ENCODE results near the gene PLEK.

PLEK gene

GRCh38 chr2:68413466-68413865 is 48.4 kb downstream of the PLEK start:
- H3K27ac Mint-ChIP-seq, result no peak overlapping the region
- no peak overlapping the region for H3K4me3 Mint-ChIP-seq
- peaks cover 10% of the 10 kb centered on the region for H3K4me1 Mint-ChIP-seq
- no peaks in the 10 kb centered on the region for H3K9me3 Mint-ChIP-seq
- peaks cover 7% of the 10 kb centered on the region for H3K27me3 Mint-ChIP-seq
- no peaks in the 10 kb centered on the region for H3K36me3 Mint-ChIP-seq

- Mint-ChIP-seq H3K27ac (no peak overlapping the region), H3K4me1 (peaks cover 10% of the 10 kb centered on the region), H3K4me3 (no peak overlapping the region), H3K9me3 (no peaks in the 10 kb centered on the region), H3K36me3 (no peaks in the 10 kb centered on the region), H3K27me3 (peaks cover 7% of the 10 kb centered on the region)
Observed at GRCh38 chr2:68414452-68414851, 49.4 kb downstream of the PLEK start.

GRCh38 chr2:68414876-68415275 is 49.8 kb downstream of the PLEK start:
- Mint-ChIP-seq H3K27ac (no peak overlapping the region), H3K36me3 (no peaks in the 10 kb centered on the region), H3K27me3 (peaks cover 12% of the 10 kb centered on the region), H3K4me3 (no peak overlapping the region), H3K4me1 (peaks cover 10% of the 10 kb centered on the region), H3K9me3 (no peaks in the 10 kb centered on the region)

- H3K4me1 Mint-ChIP-seq, result peaks cover 10% of the 10 kb centered on the region
- no peaks in the 10 kb centered on the region for H3K9me3 Mint-ChIP-seq
- H3K36me3 Mint-ChIP-seq, result no peaks in the 10 kb centered on the region
- H3K27ac Mint-ChIP-seq, result no peak overlapping the region
- H3K27me3 Mint-ChIP-seq, result peaks cover 12% of the 10 kb centered on the region
- no peak overlapping the region for H3K4me3 Mint-ChIP-seq
Observed at GRCh38 chr2:68415521-68415920, 50.4 kb downstream of the PLEK start.

GRCh38 chr2:68416081-68416675 is 51.1 kb downstream of the PLEK start:
- Mint-ChIP-seq H3K4me1 (peaks cover 10% of the 10 kb centered on the region), H3K27ac (no peak overlapping the region), H3K36me3 (no peaks in the 10 kb centered on the region), H3K4me3 (no peak overlapping the region), H3K27me3 (peaks cover 12% of the 10 kb centered on the region), H3K9me3 (no peaks in the 10 kb centered on the region)

GRCh38 chr2:68417926-68418325 is 52.8 kb downstream of the PLEK start:
- Mint-ChIP-seq H3K36me3 (no peaks in the 10 kb centered on the region), H3K9me3 (no peaks in the 10 kb centered on the region), H3K4me3 (no peak overlapping the region), H3K27me3 (peaks cover 10% of the 10 kb centered on the region), H3K4me1 (peaks cover 4% of the 10 kb centered on the region), H3K27ac (no peak overlapping the region)

- Mint-ChIP-seq H3K4me3 (no peak overlapping the region), H3K36me3 (no peaks in the 10 kb centered on the region), H3K9me3 (no peaks in the 10 kb centered on the region), H3K27ac (no peak overlapping the region), H3K4me1 (peaks cover 4% of the 10 kb centered on the region), H3K27me3 (peaks cover 10% of the 10 kb centered on the region)
Observed at GRCh38 chr2:68418419-68418818, 53.3 kb downstream of the PLEK start.

- Mint-ChIP-seq H3K4me1 (peaks cover 4% of the 10 kb centered on the region), H3K27me3 (peaks cover 10% of the 10 kb centered on the region), H3K4me3 (no peak overlapping the region), H3K9me3 (no peaks in the 10 kb centered on the region), H3K27ac (no peak overlapping the region), H3K36me3 (no peaks in the 10 kb centered on the region)
Observed at GRCh38 chr2:68418855-68419254, 53.8 kb downstream of the PLEK start.

GRCh38 chr2:68420254-68420910 is 55.3 kb downstream of the PLEK start:
- Mint-ChIP-seq H3K4me3 (no peak overlapping the region), H3K4me1 (peaks cover 4% of the 10 kb centered on the region), H3K27ac (no peak overlapping the region), H3K36me3 (no peaks in the 10 kb centered on the region), H3K9me3 (no peaks in the 10 kb centered on the region), H3K27me3 (peaks cover 10% of the 10 kb centered on the region)

GRCh38 chr2:68423966-68424650 is 59.0 kb downstream of the PLEK start:
- Mint-ChIP-seq H3K27me3 (peaks cover 4% of the 10 kb centered on the region), H3K4me3 (no peak overlapping the region), H3K4me1 (no peaks in the 10 kb centered on the region), H3K9me3 (no peaks in the 10 kb centered on the region), H3K36me3 (no peaks in the 10 kb centered on the region), H3K27ac (no peak overlapping the region)

- Mint-ChIP-seq H3K4me3 (no peak overlapping the region), H3K4me1 (no peaks in the 10 kb centered on the region), H3K27ac (no peak overlapping the region), H3K27me3 (no peaks in the 10 kb centered on the region), H3K9me3 (no peaks in the 10 kb centered on the region), H3K36me3 (no peaks in the 10 kb centered on the region)
Observed at GRCh38 chr2:68425503-68425902, 60.4 kb downstream of the PLEK start.

- Mint-ChIP-seq H3K36me3 (no peaks in the 10 kb centered on the region), H3K9me3 (no peaks in the 10 kb centered on the region), H3K27ac (no peak overlapping the region), H3K4me1 (no peaks in the 10 kb centered on the region), H3K4me3 (no peak overlapping the region), H3K27me3 (no peaks in the 10 kb centered on the region)
Observed at GRCh38 chr2:68426446-68426845, 61.4 kb downstream of the PLEK start.

- Mint-ChIP-seq H3K9me3 (no peaks in the 10 kb centered on the region), H3K4me3 (no peak overlapping the region), H3K4me1 (no peaks in the 10 kb centered on the region), H3K36me3 (no peaks in the 10 kb centered on the region), H3K27ac (no peak overlapping the region), H3K27me3 (no peaks in the 10 kb centered on the region)
Observed at GRCh38 chr2:68426848-68427579, 61.9 kb downstream of the PLEK start.

GRCh38 chr2:68428126-68428525 is 63.0 kb downstream of the PLEK start:
- H3K27me3 Mint-ChIP-seq, result no peaks in the 10 kb centered on the region
- H3K9me3 Mint-ChIP-seq, result no peaks in the 10 kb centered on the region
- H3K4me1 Mint-ChIP-seq, result no peaks in the 10 kb centered on the region
- no peak overlapping the region for H3K4me3 Mint-ChIP-seq
- H3K36me3 Mint-ChIP-seq, result no peaks in the 10 kb centered on the region
- no peak overlapping the region for H3K27ac Mint-ChIP-seq

GRCh38 chr2:68428746-68429145 is 63.7 kb downstream of the PLEK start:
- H3K4me3 Mint-ChIP-seq, result no peak overlapping the region
- no peak overlapping the region for H3K27ac Mint-ChIP-seq
- H3K4me1 Mint-ChIP-seq, result no peaks in the 10 kb centered on the region
- H3K36me3 Mint-ChIP-seq, result no peaks in the 10 kb centered on the region
- no peaks in the 10 kb centered on the region for H3K27me3 Mint-ChIP-seq
- H3K9me3 Mint-ChIP-seq, result no peaks in the 10 kb centered on the region

- no peaks in the 10 kb centered on the region for H3K27me3 Mint-ChIP-seq
- no peak overlapping the region for H3K27ac Mint-ChIP-seq
- H3K36me3 Mint-ChIP-seq, result no peaks in the 10 kb centered on the region
- H3K4me3 Mint-ChIP-seq, result no peak overlapping the region
- no peaks in the 10 kb centered on the region for H3K4me1 Mint-ChIP-seq
- no peaks in the 10 kb centered on the region for H3K9me3 Mint-ChIP-seq
Observed at GRCh38 chr2:68429311-68429826, 64.3 kb downstream of the PLEK start.

All from activated naive CD4-positive, alpha-beta T cell treated with anti-CD3 and anti-CD28 coated beads, Interleukin-2, amount 50 U/mL, for 24 hours (primary cell).